ENCODE measurements around the gene ENDOD1. TPM values are rescaled to one million over a fixed set of nuclear protein-coding genes. Genes with fewer than 3 reads are reported as not detected.
"Not testable (repeated sequence)": the region's sequence is repeated elsewhere in the genome, so short reads cannot be mapped to it uniquely, and the experiment has no call there.

ENDOD1 gene
- total RNA-seq, 2 donors from 2014 or later, result 6.7 to 8.0 TPM

DNA sequence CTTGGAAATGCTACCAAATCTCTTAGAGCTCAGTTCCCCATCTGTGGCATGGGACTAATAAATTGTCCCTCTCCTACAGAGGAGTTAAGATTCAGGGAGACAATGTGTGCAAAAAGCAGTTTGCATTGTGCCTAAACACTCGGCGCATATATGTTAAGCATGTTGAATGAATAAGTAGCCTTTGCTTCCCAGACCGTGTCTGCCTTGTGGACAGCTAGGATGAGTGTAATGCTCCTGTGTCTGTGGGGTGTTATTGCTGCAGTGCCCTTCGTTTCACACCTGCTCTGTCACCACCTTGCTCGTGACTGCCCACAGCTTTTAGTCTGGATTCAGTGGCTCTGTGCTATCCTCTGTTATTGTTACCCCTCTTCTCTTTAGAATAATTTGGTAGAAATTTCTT is 14.1 kb downstream of the ENDOD1 start:
- Mint-ChIP-seq H3K27me3 (no peaks in the 10 kb centered on the region), H3K9me3 (no peaks in the 10 kb centered on the region), H3K4me3 (no peak overlapping the region), H3K4me1 (peaks cover 8% of the 10 kb centered on the region), H3K36me3 (ENCODE audit: low read depth) (peaks cover 15% of the 10 kb centered on the region), H3K27ac (no peak overlapping the region)
- ATAC-seq (replicated peaks), result no peak

DNA sequence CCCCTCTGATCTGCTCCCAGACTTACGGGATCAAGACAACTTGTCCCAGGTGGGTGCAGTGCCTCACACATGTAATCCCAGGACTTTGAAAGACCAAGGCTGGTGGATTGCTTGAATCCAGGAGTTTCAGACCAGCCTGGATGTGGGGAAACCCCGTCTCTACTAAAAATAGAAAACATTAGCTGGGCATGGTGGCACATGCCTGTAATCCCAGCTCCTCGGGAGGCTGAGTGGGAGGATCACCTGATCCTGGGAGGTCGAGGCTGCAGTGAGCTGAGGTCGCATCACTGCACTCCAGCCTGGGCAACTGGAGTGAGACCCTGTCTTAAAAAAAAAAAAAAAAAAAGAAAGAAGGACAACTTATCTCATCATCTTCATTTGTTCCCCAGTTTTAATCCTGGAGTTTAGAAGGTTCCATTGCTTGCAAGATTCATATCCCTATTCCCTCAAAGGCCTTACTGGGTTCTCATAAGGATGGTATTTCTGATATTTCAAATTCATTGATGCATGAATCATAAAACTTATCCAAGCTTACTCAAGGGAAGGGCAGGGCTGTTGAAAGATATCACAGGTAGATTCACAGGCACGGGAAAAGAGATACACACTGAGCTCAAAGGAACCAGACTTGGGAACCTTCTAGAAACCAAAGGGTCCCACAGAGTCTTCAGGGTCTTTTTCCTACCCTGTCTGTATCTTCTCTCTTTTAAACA is 14.6 kb downstream of the ENDOD1 start:
- no peak for ATAC-seq (replicated peaks)
- H3K36me3 Mint-ChIP-seq (ENCODE audit: low read depth), result peaks cover 20% of the 10 kb centered on the region
- no peak overlapping the region for H3K27ac Mint-ChIP-seq

DNA sequence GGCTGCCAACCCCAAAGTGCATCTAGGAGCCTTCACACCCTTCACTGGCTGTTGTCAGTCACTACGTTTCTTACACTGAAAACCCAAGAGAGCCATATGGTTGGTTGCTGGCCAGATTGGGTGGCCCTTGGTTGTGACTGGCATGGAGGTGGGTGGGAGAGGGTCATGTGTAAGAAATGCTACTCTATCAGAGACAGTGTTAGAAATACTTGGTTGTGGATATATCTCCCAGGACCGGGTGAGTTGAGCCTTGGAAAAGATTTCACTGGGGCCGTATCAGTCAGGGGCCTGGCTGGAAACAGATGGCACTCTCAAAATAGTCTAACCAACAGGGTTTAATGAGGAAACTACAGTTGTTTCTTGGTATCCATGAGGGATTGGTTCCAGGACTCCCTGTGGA is 15.2 kb downstream of the ENDOD1 start:
- no peak for ATAC-seq (replicated peaks)
- no peaks in the 10 kb centered on the region for H3K27me3 Mint-ChIP-seq
- H3K4me3 Mint-ChIP-seq, result no peak overlapping the region
- H3K9me3 Mint-ChIP-seq, result no peaks in the 10 kb centered on the region
- peaks cover 5% of the 10 kb centered on the region for H3K4me1 Mint-ChIP-seq
- H3K36me3 Mint-ChIP-seq (ENCODE audit: low read depth), result peaks cover 25% of the 10 kb centered on the region
- H3K27ac Mint-ChIP-seq, result no peak overlapping the region

More for the DNA sequence above, 14.6 kb downstream of the ENDOD1 start:
- peaks cover 5% of the 10 kb centered on the region for H3K4me1 Mint-ChIP-seq
- H3K27me3 Mint-ChIP-seq, result no peaks in the 10 kb centered on the region
- H3K9me3 Mint-ChIP-seq, result no peaks in the 10 kb centered on the region
- H3K4me3 Mint-ChIP-seq, result no peak overlapping the region

DNA sequence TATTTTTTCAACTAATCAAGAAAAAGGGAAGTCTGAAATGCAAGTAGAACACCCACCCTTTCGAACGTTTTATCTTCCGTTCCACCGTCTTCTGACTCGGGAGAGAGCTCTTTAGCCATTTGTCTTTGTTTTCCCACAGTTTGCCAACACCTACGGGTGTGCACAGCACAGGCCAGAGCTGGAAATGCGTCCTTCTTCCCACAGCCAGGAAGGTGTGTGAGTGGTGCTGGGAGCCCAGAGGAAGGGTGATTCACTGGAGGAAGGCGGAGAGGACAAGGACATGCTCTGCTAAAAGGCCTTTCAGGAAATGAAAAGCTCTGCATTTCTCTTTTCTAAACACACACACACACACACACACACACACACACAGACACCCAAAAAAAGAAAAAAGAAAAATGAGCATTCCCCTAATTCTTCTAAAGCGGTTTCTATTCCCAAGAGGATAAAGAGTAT is 18.5 kb downstream of the ENDOD1 start:
- Mint-ChIP-seq H3K27ac (no peak overlapping the region), H3K36me3 (ENCODE audit: low read depth) (peaks cover 29% of the 10 kb centered on the region), H3K4me1 (peaks cover 5% of the 10 kb centered on the region), H3K4me3 (no peak overlapping the region), H3K27me3 (no peaks in the 10 kb centered on the region), H3K9me3 (no peaks in the 10 kb centered on the region)
- ATAC-seq (replicated peaks), result no peak

DNA sequence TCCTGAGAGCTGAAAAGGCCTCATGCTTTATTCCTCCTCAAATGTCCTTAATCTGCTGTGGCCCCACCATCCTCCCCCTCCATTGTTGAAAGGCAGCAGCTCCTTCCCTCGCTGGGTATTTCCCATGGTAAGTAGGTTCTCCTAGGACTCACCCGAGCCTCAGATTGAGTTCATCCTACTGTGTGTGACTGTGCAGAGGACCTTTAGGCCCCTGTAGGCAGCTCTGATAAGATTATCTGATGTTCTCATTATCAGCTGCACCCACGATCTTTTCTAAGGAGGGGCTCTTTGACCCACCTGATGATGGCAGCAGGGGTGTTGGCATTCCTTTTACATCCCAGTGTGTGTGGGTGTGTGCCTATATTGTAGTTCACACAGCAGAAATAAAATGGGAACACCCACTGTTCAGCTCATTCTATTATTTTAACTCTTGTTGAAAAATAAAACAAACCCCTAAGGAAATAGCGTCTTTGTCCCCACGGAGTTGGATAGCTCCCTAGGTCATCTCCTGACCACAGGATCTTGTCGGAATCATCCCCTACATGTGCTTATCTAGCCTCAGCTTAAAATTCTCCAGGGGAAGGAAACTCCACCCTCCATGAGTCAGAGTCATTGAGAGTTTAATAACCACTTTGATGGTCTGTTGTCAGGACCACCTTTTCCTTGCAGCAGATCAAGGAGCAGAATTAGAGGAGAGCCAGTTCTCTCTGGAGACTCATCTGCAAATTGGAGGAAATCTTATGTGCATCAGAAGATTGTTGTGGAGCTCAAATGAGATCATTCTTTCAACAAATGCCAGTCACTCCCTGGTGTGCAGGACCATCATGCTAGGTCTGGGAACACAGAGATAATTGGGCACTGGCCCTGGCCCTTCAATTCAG is 19.3 kb downstream of the ENDOD1 start:
- Mint-ChIP-seq H3K27ac (no peak overlapping the region), H3K9me3 (no peaks in the 10 kb centered on the region), H3K4me3 (no peak overlapping the region), H3K27me3 (no peaks in the 10 kb centered on the region), H3K4me1 (peaks cover 5% of the 10 kb centered on the region), H3K36me3 (ENCODE audit: low read depth) (peaks cover 29% of the 10 kb centered on the region)
- ATAC-seq (replicated peaks), result no peak

DNA sequence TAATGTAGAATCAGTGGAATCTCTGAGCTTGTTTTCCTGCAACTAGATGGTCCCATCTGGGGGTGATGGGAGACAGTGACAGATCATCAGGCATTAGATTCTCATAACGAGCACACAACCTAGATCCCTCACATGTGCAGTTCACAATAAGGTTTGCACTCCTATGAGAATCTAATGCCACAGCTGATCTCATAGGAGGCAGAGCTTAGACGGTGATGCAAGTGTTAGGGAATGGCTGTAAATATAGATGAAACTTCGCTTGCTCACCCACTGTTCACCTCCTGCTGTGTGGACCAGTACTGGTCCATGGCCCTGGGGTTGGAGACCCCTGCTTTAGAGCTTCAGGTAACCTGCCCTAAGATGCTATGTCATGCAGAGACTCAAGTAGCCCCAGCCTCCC is 21.8 kb downstream of the ENDOD1 start:
- not testable (repeated sequence) for H3K27me3 Mint-ChIP-seq; H3K9me3 Mint-ChIP-seq; H3K27ac Mint-ChIP-seq; H3K4me1 Mint-ChIP-seq; H3K4me3 Mint-ChIP-seq; ATAC-seq (replicated peaks)
- H3K36me3 Mint-ChIP-seq (ENCODE audit: low read depth), result peaks cover 29% of the 10 kb centered on the region

DNA sequence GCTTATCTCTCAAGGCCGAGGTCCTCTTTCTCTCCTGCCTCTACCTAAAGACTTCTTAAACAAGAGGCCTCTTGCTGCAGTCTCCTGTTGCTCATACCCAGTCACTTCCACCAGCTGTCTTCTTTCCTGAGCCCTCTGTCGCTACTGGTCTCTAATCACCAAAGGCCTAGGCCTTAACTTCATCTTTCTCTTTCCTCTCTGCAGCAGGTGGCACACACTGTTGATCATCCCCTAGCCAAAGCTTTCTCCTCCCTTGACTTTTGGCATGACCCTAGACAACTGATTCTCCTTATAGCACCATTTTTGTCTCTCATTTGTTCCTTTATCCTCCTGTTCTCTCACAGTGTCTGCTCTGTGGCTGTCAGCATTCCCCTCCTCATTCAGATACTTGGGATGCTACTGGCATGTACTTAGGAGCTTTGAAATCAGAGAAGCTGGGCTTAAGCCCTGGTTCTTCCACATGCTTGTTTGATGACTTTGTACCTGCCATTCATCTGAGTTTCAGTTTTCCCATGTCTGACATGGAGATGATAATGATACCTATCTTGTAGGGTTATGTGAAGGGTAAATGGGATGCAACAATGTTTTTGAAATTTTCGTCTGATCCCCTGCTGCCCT is 22.4 kb downstream of the ENDOD1 start:
- H3K4me3 Mint-ChIP-seq, result no peak overlapping the region
- H3K9me3 Mint-ChIP-seq, result no peaks in the 10 kb centered on the region
- H3K27ac Mint-ChIP-seq, result no peak overlapping the region
- H3K27me3 Mint-ChIP-seq, result no peaks in the 10 kb centered on the region
- ATAC-seq (replicated peaks), result no peak
- H3K36me3 Mint-ChIP-seq (ENCODE audit: low read depth), result peaks cover 29% of the 10 kb centered on the region
- peaks cover 5% of the 10 kb centered on the region for H3K4me1 Mint-ChIP-seq

DNA sequence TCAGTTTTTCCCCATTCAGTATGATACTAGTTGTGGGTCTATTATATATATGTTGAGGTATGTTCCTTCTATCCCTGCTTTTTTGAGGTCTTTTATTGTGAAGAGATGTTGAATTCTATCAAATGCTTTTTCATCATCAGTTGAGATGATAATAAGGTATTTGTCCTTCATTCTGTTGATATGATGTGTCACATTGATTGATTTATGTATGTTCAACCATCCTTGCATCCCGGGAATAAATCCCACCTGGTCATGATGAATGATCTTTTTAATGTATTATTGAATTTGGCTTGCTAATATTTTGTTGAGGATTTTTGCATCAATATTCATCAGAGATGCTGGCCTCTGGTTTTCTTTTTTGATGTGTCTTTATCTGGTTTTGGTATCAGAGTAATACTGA is 26.0 kb downstream of the ENDOD1 start:
- H3K4me1 Mint-ChIP-seq, result peaks cover 6% of the 10 kb centered on the region
- H3K36me3 Mint-ChIP-seq (ENCODE audit: low read depth), result peaks cover 3% of the 10 kb centered on the region
- no peak for ATAC-seq (replicated peaks)
- H3K9me3 Mint-ChIP-seq, result peaks cover 4% of the 10 kb centered on the region
- no peak overlapping the region for H3K27ac Mint-ChIP-seq
- no peaks in the 10 kb centered on the region for H3K27me3 Mint-ChIP-seq
- H3K4me3 Mint-ChIP-seq, result no peak overlapping the region

DNA sequence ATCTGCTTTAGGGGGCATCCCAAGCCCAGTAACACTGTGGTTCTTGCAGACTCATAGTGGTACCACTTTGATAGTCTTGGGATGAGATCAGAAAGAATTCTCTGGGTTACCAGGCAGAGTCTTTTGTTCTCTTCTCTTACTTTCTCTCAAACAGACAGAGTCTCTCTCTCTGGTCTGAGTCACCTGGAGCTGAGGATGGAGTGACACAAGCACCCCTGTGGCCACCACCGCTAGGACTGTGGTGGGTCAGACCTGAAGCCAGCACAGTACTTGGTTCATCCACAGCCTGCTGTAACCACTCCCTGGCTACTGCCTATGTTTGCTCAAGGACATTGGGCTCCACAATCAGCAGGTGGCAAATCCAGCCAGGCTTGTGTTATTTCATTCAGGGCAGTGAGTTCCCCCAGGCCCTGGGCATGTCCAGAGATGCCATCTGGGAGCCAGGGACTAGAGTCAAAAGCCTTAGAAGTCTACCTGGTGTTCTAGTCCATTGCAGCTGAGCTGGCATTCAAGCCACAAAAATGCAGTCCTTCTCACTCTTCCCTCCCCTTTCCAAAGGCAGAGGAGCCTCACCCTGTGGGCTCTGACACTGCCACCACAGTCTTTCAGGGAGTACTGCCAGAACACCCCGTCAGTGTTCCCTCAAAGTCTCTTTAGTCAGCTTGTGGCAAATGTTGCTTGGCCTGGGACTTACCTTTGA is 29.9 kb downstream of the ENDOD1 start:
- H3K27me3 Mint-ChIP-seq, result no peaks in the 10 kb centered on the region
- H3K36me3 Mint-ChIP-seq (ENCODE audit: low read depth), result no peaks in the 10 kb centered on the region
- H3K4me3 Mint-ChIP-seq, result no peak overlapping the region
- H3K9me3 Mint-ChIP-seq, result peaks cover 4% of the 10 kb centered on the region
- ATAC-seq (replicated peaks), result peak; percentile 73
- peaks cover 11% of the 10 kb centered on the region for H3K4me1 Mint-ChIP-seq
- no peak overlapping the region for H3K27ac Mint-ChIP-seq

DNA sequence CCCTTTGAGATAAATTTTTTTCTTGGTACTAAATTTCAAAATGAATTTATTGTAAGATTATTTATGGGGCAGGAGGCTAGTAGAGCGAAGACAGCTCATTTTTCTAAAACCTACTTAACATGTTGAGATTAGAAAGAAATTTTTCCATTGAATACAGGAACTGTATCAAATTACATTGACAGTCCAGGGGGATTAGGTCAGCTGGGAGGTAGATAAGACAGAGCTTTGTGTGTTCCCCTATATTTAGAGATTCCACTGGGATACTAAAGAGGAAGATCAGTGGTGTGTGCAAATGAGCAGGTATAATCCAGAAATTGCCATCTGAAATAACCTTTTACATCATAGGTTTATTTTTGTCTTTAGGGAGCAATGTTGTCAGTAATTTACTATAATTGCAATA is 32.1 kb downstream of the ENDOD1 start:
- peaks cover 11% of the 10 kb centered on the region for H3K4me1 Mint-ChIP-seq
- no peaks in the 10 kb centered on the region for H3K36me3 Mint-ChIP-seq (ENCODE audit: low read depth)
- H3K27me3 Mint-ChIP-seq, result no peaks in the 10 kb centered on the region
- no peak overlapping the region for H3K27ac Mint-ChIP-seq
- ATAC-seq (replicated peaks), result no peak
- H3K4me3 Mint-ChIP-seq, result no peak overlapping the region
- H3K9me3 Mint-ChIP-seq, result peaks cover 4% of the 10 kb centered on the region

DNA sequence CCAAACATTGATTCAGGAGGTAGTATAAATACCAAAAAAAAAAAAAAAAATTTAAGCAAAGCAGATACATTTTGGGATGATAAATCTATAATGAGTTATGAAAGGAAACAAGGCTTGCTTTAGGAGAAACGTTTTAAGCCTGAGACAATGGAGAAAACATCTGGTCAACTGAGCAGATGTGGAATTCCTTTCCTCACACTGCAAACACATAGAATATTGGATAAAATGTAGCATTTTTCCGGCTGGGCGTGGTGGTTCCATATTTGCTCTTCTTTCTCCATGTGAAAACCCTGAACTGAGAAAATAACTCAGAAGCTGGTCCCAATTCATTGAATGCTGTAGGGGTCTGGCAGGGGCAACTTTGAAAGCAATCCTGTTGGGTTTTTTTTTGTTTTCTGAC is 33.9 kb downstream of the ENDOD1 start:
- H3K36me3 Mint-ChIP-seq (ENCODE audit: low read depth), result peaks cover 8% of the 10 kb centered on the region
- H3K4me3 Mint-ChIP-seq, result no peak overlapping the region
- no peak overlapping the region for H3K27ac Mint-ChIP-seq
- H3K27me3 Mint-ChIP-seq, result no peaks in the 10 kb centered on the region
- no peak for ATAC-seq (replicated peaks)
- peaks cover under 1% of the 10 kb centered on the region for H3K9me3 Mint-ChIP-seq
- H3K4me1 Mint-ChIP-seq, result peaks cover 9% of the 10 kb centered on the region

DNA sequence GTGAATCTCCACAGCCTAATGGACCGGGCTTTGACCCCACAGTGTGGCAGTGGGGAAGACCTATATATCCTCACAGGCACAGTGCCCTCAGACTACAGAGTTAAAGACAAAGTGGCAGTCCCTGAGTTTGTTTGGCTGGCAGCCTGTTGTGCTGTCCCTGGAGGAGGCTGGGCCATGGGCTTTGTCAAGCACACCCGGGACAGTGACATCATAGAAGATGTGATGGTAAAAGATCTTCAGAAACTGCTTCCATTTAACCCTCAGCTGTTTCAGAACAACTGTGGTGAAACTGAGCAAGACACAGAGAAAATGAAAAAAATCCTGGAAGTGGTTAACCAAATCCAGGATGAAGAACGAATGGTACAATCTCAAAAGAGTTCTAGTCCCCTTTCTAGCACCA is 39.0 kb downstream of the ENDOD1 start:
- no peaks in the 10 kb centered on the region for H3K4me1 Mint-ChIP-seq
- H3K27me3 Mint-ChIP-seq, result no peaks in the 10 kb centered on the region
- peaks cover 24% of the 10 kb centered on the region for H3K36me3 Mint-ChIP-seq (ENCODE audit: low read depth)
- H3K9me3 Mint-ChIP-seq, result no peaks in the 10 kb centered on the region
- ATAC-seq (replicated peaks), result peak; percentile 69
- H3K27ac Mint-ChIP-seq, result peak overlapping the region; percentile 43
- no peak overlapping the region for H3K4me3 Mint-ChIP-seq

DNA sequence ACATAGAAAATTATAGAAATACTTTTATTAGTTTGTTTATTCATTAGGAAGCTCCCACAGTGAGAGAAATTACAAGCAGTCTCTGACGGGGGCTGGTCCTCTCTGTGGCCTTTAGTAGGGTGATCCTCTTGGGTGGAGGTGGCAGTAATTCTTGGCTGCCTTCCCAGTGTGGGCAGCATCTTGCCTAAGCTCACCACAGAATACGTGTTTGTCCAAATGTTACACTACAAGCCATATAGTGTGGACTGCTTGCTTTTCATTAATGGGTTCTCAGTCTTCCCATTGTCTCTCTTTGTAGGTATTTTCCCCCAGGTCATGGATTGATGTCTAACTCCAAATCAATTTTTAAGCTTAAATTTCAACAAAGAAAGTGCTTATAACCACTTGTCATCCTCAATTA is 43.3 kb downstream of the ENDOD1 start:
- Mint-ChIP-seq H3K9me3 (no peaks in the 10 kb centered on the region), H3K27me3 (no peaks in the 10 kb centered on the region), H3K36me3 (ENCODE audit: low read depth) (peaks cover 22% of the 10 kb centered on the region), H3K4me1 (peaks cover 4% of the 10 kb centered on the region), H3K4me3 (no peak overlapping the region), H3K27ac (no peak overlapping the region)
- ATAC-seq (replicated peaks), result no peak

DNA sequence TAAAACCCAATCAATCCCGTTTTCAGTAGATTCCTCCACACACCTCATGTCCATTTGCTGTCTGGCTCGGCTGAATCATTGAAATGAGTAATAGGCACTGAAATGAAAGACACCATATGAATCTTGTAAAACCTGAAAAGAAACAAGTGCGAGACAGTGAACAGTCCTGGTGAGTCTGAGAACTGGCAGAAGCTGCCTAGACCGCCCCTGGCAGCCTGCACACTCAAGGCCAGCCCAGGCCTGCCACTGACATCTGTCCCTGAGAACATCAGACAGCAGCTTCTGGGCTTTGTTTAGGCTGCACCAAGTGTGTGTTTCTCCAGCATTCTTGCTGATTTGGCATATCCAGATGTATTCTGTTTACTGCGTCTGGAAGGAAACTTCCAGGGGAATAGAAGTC is 44.8 kb downstream of the ENDOD1 start:
- Mint-ChIP-seq H3K27me3 (no peaks in the 10 kb centered on the region), H3K27ac (no peak overlapping the region), H3K4me1 (peaks cover 4% of the 10 kb centered on the region), H3K36me3 (ENCODE audit: low read depth) (peaks cover 9% of the 10 kb centered on the region), H3K4me3 (no peak overlapping the region), H3K9me3 (no peaks in the 10 kb centered on the region)
- peak; percentile 79 for ATAC-seq (replicated peaks)

Data from activated T-helper 17 cell treated with anti-CD3 and anti-CD28 coated beads, Interleukin-2, amount 50 U/mL, for 72 hours (primary cell).